Body of pancreas (tissue), 4 donors: ENCODE data around the gene C5orf63.

ENCODE experiments used
- CTCF ChIP-seq, 7 experiments: fragments of 450-650 bp in 4 of 7; fragments of 200-600 bp in 3 of 7; sonication (generic) in 3 of 7; IDR thresholded peaks; one replicate each; pipeline ENCODE4 v1.5.1; 2016 to 2019; ENCODE audit warnings: antibody characterized with exemption in 7 of 7
- POLR2A ChIP-seq, 3 donors: fragments of 450-650 bp; IDR thresholded peaks; one replicate each; pipeline ENCODE4 v1.6.1; 2016; ENCODE audit warnings: antibody characterized with exemption in 3 of 3, mild to moderate bottlenecking in 2 of 3

GRCh38 chr5:127041571-127041970 is 31.7 kb downstream of the C5orf63 start:
- TF ChIP-seq CTCF (IDR thresholded peaks at IDR 0.05) (no peak), POLR2A (IDR thresholded peaks at IDR 0.05) (no peak)
